COR-L47 (cell line): ENCODE measurements around the gene PPIL6.
"Not testable (repeated sequence)": the region's sequence is repeated elsewhere in the genome, so short reads cannot be mapped to it uniquely, and the experiment has no call there.

Experiments used
- DNase-seq: peaks from one replicate; lab custom pipeline; 2025; lab: John Stamatoyannopoulos, UW

The PPIL6 gene

DNA sequence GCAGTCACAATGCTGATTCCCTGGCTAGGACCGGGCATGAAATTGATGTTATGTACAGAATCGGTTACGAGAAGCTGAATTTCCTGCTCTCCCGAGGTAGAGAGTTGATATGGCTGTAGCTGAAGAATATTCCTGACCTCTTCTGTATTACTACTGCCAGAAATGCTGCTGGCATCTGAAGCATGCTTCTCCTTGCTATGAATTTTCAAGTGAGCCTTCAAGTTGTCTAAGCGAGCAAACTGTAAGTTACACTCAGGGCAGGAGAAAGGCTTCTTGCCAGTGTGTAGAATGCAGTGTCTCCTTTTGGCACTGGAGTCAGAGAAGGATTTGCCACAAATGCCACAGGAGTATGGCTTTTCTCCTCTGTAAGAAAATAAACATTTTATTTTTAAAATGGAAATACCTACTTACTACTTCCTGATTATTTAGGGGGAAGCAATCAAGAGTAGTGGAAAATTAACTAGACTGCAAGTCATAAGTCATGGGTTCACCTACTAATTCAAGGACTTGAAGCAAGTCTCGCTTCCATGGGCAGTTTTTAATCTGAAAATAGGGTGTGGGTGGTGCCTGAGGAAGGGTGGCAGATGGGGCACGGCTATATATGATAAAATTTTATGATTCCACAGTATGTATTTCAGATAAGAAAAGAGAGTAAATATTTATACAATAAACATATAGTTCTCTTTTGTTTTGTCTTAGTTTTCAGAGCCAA lies 25.9 kb upstream of the PPIL6 start:
- DNase-seq = no peak

DNA sequence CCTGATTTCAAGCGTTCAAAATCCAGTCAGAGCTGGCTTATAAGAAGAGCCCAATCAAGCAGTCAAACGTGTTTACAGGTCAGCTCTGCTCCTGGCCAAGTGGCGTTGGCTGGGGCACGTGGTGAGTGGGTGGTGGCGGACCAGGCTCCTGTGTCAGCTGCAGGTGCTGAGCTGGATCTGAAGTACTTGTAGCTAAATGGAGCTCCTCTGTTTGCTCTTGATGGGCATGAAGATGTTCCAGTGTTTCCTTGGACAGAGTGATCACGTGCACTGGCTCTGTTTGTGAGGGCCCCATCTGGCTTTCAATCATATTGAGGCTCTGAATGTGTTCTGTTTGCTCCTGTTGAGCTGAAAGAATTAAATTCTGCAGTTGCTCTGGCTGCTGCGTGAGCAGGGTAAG lies 25.3 kb upstream of the PPIL6 start:
- no peak for DNase-seq

DNA sequence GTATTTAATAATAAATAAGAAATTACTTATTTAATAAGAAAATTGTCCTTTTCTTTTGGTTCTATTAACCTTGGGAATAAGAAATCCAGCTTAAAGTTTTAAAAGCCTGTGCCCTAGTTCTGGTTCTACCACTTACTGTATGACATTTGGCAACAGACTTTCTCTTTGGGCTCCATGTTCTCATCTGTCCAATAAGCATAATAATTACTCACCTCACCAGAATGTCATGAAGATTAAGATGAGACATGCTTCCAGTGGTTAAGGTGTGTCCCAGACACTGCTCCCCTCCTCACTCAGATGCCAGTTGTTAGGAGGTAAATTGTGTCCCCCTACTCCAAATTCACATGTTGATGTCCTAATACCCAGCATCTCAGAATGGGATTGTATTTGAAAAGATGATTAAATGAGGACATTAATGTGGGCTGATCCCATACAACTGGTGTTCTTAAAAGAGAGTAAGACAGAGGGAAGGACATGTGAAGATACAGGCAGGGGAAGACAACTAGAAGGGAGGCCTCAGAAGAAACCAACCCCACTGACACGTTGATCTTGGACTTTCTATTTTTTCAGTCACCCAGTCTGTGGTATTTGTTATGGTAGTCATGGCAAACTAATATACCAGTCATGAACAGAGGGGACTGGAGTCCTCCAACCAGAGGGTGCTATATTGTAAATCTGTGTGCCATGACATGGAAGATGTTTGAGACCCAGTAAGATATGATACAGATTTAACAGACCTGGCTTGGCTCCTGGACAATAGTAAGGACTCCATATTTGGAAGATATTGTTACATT lies 21.5 kb upstream of the PPIL6 start:
- DNase-seq = no peak

DNA sequence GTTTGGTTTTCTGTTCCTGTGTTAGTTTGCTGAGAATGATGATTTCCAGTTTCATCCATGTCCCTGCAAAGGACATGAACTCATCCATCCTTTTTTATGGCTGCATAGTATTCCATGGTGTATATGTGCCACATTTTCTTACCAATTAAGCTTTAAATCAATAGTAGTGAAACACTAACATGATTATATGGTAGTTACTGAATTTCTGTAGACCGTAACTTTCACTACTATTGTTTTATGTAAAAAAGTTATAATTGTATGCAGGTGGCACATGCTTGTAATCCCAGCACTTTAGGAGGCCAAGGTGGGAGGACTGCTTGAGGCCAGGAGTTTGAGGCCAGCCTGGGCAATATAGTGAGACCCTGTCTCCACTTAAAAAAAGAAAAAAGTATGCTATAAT lies 20.8 kb upstream of the PPIL6 start:
- DNase-seq = not testable (repeated sequence)

DNA sequence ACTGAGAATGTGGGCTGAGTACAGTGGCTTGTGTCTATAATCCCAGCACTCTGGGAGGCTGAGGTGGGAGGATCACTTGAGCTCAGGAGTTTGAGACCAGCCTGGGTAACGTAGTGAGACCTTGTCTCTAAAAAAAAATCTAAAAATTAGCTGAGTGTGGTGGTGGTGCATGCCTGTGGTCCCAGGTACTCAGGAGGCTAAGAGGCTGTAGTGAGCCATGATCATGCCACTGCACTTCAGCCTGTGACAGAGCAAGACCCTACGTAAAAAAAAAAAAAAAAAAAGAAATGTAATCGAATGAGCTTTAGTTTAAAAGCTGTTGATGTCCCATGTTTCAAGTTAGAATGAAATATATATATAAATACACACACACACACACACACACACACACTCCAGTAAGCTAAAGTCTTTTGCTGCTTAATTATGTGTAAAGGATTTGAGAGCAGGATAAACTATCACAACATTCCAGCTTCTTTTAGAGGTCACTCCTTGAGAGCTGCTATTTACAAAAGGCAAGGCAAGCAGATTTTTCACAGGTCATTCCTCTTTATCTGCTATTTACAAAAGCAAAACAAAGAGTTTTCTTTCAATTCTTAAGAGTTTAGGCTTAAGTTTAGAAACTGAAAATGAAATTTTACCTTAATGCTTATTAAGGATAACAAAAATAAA lies 19.9 kb upstream of the PPIL6 start:
- DNase-seq = no peak

DNA sequence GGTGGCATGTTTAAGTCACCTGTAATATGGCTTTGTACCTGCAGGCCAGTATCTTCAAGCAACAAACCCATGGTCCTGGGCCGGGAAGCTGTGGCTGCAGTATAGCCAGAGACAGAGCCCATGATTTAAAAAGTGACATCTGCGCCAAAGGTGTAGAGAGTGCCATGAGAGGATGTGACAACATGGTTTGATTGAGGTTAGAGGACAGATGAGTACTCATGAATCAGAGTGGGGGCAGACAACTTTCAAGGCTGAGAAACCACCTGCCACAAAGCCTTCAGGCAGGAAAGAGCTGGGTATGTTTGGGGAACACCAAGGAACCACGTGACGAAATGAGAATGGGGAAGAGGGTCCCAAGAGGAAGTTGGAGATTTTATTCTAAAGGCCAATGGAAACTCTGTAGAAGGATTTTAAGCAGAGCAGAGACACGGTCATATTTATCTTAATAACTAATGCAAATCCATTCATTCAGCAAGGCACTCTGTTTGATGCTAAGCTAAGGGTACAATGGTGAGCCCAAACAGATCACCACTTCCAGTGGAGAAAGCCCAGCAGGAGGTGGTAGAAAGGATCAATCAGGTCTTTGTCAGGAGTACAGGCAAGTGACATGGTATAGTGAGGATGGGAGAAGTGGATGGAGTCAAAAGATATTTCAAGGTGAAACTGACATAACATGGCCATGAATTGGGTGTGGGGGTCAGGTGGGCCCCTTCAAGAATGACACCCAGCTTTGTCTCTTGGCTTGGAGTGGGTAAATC lies 18.5 kb upstream of the PPIL6 start:
- no peak for DNase-seq

DNA sequence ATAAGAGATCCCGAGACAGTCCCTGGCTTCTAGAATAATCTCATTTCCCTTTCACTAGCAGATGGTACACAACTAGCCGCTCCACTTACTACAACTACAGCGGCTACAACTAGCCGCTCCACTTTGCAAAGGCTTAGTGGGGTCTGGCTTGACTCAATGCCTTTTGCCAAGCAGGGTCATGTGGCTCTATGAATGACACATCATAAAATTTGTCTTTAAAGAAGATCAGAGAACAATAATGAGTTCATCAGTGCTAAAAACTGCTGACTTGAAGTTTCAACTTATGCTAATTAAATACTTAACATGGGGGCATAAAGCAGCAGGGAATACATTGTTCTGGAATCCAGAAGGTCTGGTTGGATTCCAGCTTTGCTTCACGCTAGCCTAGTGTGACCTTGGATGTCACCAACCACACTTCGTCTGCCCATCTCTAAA lies 17.2 kb upstream of the PPIL6 start:
- DNase-seq = no peak

DNA sequence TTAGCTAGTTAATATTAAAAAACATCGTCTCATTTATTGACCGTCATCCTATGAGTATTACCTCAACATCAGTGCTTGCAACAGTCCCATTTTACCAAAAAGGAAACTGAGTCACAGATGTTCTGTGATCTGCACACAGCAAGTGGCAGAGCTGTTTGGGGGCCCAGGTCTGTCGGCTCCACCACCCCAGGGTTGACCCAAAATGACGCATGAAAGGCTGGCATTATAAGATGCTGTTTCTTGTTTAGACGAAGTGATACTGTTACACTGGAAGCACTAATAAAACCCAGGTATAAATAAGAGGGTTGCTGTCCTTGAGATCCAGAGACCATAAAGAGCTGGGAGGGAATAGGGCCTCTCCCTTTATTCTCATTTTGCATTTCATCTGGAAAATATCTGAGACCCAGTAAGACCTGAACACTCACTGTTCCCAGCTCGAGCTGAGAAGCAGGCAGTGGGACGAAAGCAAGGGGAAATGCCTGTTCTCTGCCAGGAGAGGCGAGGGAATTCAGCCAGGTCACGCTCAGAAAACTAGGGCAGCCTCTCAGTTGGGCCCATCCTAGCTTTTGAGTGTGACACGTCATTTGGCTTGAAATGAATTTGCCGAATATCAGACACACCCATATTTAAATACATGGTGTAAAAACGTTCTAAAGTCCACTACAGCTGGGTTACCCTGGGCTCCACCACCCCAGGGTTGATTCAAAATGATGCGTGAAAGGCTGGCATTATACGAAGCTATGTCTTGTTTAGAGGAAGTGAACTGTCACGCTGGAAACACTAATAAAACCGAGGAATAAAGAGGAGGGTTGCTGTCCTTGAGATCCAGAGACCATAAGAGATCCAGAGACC lies 16.5 kb upstream of the PPIL6 start:
- no peak for DNase-seq

DNA sequence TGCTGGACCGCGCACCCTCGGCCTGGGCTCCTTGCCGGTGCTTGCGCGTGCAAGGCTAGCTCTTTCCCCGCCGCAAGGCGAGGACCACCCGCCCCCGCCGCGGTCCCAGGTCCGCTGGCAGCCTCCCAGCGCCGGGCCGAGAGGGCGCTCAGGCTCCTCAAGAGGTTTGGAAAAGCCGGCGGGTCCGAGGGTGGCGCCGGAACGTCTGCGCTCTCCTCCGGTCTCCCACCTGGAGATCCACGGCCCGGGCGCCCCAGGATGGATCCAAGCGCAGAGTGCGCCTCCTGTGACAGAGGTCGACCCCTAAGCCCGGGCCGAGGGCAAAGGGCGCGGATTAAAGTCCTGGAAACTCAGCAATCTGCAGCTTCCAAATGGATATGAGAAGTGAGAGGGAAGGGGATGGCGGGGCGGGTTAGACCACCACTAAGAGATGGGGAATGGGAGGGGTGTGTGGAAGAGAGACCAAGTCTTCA lies 15.7 kb upstream of the PPIL6 start:
- DNase-seq = no peak

DNA sequence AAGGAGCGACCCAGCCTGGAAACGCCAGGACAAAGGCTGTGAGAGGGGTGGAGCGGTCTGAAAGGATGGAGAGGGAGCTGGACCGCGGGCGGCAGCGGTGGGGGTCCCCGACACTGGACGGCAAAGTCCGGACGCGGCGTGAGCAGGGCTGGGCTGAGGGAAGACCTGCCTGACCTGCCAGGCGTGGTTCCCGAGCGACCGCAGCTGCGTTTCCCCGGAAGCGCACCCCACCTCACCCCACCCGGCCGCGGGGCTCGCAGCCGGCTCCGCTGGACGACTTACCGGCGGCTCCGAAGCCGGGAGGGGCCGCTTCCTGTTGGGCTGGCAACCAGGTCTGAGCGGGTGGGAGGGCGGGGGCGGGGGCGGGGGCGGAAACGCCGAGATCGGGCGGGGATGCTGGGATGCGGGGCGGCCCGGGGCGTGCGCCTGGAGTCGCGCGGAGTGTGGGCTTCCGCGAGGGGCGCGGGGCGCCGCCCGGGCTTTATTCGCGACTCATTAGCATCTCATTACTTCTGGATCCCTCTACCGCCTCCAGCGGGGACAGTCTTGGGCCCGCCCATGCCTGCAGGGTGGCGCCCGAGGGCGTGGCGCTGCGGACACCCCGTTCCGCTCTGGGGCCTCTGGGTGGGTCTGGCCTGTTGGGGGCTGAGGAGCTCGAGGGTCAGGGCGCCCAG lies 15.1 kb upstream of the PPIL6 start, which contains the start of gene MICAL1:
Gene MICAL1 (minus strand): TSS at position 336 of the 674 bp plus-strand sequence. CDS start 1,576 bp downstream, outside the sequence.
- DNase-seq = peak; percentile 42

DNA sequence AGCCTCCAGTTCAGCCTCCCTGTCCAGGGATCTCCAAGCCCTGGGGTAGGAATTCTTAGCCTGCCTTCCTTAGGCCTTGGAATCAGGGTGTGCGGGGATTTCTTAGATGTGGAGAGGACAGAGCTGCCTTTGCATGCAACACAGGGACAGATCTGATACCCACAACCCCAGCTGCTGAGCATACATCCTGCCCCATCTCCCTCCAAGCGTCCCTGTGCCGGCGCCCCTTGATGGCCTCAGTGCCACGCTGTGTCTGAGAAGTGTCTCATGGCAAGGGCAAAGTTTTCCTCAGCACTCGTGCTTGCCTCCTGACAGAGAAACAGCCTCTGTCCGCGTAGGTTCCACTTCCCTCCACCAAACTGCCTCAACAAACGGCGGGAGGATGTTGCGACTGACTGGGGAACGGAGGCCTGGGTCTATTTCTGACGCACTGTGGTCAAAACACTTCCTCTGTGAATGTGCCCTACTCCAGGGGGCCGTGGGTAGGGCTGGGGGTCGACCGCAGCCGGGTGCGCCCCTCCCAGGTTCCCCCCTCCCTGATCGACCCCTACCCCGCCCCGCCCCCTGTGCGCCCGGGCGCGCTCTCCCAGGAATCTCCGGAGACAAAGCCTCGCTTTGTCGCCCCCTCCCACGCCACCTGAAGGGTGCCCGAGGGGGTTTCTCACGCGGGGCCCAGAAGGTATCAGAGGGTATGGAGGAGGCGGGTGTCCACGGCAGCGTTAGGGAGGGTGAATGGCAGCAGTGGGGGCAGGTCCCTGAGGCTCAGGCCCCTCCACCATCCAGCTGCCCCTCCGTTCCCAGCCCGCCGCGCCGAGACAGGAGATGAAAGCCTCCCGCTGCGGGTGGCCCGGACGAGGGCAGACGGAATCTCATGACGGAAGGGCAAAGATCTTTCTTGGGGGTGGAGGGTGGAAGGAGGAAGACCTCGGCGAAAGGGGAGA lies 14.3 kb upstream of the PPIL6 start:
- no peak for DNase-seq

DNA sequence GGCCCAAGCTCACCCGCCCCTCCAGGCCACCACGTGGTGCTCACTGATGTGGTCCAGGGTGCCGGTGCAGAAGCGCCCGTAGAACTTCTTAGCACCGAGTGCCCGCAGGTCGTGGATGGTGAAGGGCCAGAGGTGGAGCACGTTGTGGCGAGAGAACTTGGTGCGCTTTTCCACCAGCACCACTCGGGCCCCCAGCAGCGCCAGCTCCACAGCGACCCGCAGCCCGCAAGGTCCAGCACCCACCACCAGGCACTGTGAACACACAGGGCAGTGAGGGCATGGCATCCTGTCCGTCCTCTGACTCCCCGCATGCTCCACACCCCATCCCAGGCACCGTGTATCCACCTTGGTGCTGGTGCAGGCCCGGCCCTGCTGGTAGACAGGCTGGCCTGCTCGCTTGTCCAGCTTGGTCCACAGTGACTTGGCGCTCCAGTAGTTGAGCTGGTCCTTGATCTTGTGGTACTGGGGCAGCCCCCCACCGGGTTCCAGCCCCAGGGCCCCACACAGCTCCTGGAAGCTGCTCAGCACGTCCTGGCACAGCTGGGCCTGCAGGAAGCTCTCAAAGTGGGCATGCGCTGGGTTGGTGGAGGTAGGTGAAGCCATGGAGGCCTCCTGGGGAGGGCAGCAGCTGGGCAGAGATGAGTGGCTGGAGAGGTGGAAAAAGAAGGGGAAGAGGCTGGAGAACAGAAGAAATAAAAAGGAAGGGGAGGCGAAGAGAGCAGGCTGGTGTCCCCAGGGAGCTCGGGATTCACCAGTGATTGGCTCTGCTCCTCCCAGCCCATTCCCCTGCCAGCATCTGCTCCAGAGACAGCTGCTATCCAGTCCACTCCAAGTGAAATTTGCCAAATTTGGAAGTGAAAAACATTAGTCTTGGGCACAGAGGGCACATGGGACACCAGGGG lies 13.4 kb upstream of the PPIL6 start:
- DNase-seq = no peak

DNA sequence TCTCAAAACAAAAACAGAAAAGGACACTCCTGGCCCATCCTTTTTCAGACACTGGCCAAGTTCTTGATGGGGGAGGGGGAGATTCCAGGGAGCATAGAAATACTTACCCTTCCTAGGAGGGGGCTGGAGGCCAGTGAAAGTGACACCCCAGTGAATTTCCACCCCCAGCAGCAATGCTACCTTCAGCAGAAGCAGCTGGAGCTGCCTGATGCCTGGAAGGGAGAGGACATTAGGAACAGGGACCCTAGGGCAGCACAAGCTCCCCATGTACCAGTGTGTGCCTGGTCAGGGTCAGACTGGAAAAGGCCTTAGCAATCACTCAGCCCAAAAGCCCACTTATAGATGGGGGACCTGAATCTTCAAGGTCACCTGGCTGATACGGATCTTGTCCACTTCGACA lies 12.7 kb upstream of the PPIL6 start:
- DNase-seq = no peak

DNA sequence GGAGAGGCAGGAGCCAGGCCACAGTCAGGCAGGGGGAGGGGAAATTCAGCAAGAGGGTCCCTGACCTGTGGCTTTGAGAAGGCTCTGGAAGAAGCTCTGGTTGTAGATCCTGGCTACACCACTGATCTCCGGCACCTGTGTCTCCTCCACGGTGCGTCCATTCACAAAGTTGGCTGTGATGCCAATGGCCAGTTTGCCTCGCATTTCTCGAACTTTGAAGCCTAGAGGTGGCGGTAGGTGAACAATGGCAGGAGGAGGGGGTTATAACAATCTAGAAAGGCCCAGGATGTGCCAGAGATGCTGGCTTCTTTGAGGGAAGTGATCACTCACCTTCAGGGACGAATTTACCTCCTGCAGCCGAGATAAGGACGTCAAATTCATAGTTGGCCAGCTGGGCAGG lies 11.8 kb upstream of the PPIL6 start:
- no peak for DNase-seq

DNA sequence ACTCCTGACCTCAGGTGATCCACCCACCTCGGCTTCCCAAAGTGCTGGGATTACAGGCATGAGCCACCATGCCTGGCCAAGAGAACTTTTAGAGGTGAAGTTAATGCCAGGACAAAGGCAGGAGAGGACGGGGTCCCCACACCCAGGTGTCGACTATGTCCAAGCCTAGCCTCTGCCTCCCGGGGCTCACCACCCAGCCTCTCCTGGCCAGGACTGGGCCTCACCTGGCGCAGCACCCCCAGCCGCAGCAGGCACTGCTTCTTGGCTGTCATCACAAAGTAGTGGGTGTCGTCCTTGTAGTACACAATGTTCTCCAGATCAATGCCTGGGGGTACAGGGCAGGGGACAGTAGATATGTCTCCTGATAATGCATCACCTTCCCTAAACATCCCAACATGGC lies 10.9 kb upstream of the PPIL6 start:
- DNase-seq = no peak

DNA sequence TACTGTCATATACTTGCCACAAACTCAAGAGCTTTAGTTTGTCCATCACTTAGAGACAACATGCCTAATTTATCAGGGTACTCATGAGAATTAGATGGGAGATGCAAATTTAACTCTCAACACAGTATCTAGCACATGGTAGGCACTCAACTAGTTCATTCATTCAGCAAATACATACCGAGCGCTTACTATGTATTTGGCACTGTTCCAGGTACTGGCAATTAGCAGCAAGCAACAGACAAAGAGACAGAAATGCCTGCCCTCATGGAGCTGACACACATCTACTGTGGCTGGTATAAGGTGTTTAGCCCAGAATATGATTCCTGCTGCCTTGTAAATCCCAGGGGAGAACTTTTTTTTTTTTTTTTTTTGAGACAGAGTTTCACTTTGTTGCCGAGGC lies 10.4 kb upstream of the PPIL6 start:
- no peak for DNase-seq

DNA sequence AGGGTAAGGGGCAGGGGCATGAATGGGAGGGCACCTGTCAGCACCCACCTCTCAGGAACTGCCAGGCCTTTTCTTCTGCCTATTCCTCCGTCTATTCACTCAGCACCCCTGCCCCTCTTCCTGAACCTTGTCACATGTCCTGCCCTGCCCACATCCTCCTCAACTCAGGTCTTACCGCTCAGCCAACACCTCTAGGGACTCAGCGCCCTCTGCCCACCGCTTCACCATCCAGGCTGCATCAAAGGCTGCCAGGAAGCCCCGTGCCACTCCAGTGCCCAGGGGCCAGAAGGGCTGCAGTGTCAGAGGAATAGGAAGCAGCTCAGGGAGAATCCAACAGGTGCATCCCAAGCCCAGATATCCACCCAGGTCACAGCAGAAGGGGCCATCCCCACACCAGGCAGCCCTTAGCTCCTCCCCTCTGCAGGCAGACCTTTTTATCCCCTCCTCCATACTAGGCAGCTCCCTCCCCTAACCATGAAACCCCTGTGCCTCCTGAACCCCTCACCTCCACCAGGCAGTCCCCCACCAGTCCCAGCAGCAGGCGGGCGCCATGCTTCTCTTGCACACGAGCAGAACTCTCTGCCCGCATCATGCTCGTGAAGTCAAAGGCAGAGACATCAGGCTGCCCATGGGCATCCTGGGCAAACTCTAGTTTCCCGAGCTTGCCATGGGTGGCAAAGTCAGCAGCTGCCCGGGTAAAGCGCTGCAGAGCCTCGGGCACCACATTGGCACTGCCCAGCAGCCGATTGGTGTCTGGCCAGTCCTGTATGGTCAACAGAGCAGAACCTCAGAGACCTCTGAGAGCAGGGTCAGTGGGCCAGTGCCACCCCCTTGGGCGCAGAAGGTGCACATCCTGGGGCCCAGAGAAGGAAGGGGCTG lies 9.6 kb upstream of the PPIL6 start:
- DNase-seq = no peak
